ENCODE measurements around the gene ZNF385D. TPM values are rescaled to one million over a fixed set of nuclear protein-coding genes. Genes with fewer than 3 reads are reported as not detected.

The ZNF385D gene
- total RNA-seq, 1 experiment from 2014 or later = not detected

- intact Hi-C loops (cut with micrococcal nuclease) = no loop called here
- POLR2A ChIA-PET = no interaction called here
- no peak overlapping the region for H3K4me2 ChIP-seq (ENCODE audit: low read length)
- no peaks in the 10 kb centered on the region for H4K20me1 ChIP-seq (ENCODE audit: insufficient read depth)
- TF ChIP-seq CEBPB (IDR thresholded peaks at IDR 0.05; ENCODE audit: low read depth) = no peak
- no peak for TF ChIP-seq SIN3A (IDR thresholded peaks at IDR 0.05; ENCODE audit: low read depth)
- TF ChIP-seq YY1 (IDR thresholded peaks at IDR 0.05; ENCODE audit: extremely low read depth, insufficient replicate concordance, low read depth, low read length) = no peak
- TF ChIP-seq CTCF (IDR thresholded peaks at IDR 0.05 in 2 of 3, conservative IDR thresholded peaks at IDR 0.05 in 1 of 3; ENCODE audit: borderline replicate concordance in 1 of 3, insufficient read depth in 1 of 3, low read depth in 2 of 3, low read length in 2 of 3) = no peak
- no peak for TF ChIP-seq EZH2 (IDR thresholded peaks at IDR 0.05)
- TF ChIP-seq JUND (IDR thresholded peaks at IDR 0.05) = no peak
- no peak for TF ChIP-seq SRF (IDR thresholded peaks at IDR 0.05; ENCODE audit: low read depth)
- no peak for TF ChIP-seq CBX3 (IDR thresholded peaks at IDR 0.05; ENCODE audit: low read depth)
- no peak for TF ChIP-seq POLR2A (IDR thresholded peaks at IDR 0.05; ENCODE audit: borderline replicate concordance, extremely low read depth, insufficient read depth, insufficient read length)
- no peak for TF ChIP-seq RAD21 (IDR thresholded peaks at IDR 0.05; ENCODE audit: low read depth)
- no peak for TF ChIP-seq REST (IDR thresholded peaks at IDR 0.05; ENCODE audit: low read depth)
- TF ChIP-seq FOSL1 (IDR thresholded peaks at IDR 0.05; ENCODE audit: low read depth) = no peak
- TF ChIP-seq MAX (IDR thresholded peaks at IDR 0.05) = no peak
- DNase-seq (ENCODE audit: low read depth, low spot score) (no peak), ATAC-seq (no peak)
- H2AFZ ChIP-seq (ENCODE audit: low read depth, low read length, poor library complexity, severe bottlenecking) = no peak overlapping the region
- peaks cover 13 to 42% of the 10 kb centered on the region in 2 experiments; a peak in 2 of 4 replicates for H3K9me3 ChIP-seq (ENCODE audit: control insufficient read depth in 1 of 2, insufficient read depth in 1 of 2, low read depth in 1 of 2, low read length in 2 of 2)
- no peak overlapping the region for H3K27ac ChIP-seq (ENCODE audit: low read depth, low read length)
- BruUV-seq (replicated peaks) = no TSS peak
- no peak overlapping the region for H3K9ac ChIP-seq (ENCODE audit: low read length)
- no peaks in the 10 kb centered on the region for H3K27me3 ChIP-seq (ENCODE audit: insufficient read depth, low read length)
- CTCF ChIA-PET = no interaction called here
- H3K79me2 ChIP-seq (ENCODE audit: insufficient read depth, low read length) = no peaks in the 10 kb centered on the region
- no peaks in the 10 kb centered on the region for H3K4me1 ChIP-seq (ENCODE audit: control insufficient read depth in 1 of 2, insufficient read depth in 2 of 2, low read length in 2 of 2)
- no peaks in the 10 kb centered on the region for H3K9me2 ChIP-seq (ENCODE audit: insufficient read depth)
- H3K4me3 ChIP-seq (replicated peaks in 1 of 2; ENCODE audit: low read depth in 1 of 2, low read length in 2 of 2) = no peak overlapping the region
- RAD21 ChIA-PET (ENCODE audit: low non-redundant PET in 1 of 2, low total read pairs in 2 of 2, uncharacterized antibody in 2 of 2, unreplicated experiment in 2 of 2) = no interaction called here
- no peaks in the 10 kb centered on the region for H3K36me3 ChIP-seq (ENCODE audit: control insufficient read depth in 1 of 2, insufficient read depth in 2 of 2, low read length in 2 of 2)
These were observed 305.0 kb downstream of the ZNF385D start for GRCh38 chr3:21446027-21446426.

All from HCT116 (cell line).